Ascending aorta (tissue), 2 donors: ENCODE data around the gene OMG. TPM values are rescaled to one million over a fixed set of nuclear protein-coding genes. Genes with fewer than 3 reads are reported as not detected.
"Not testable (repeated sequence)": the region's sequence is repeated elsewhere in the genome, so short reads cannot be mapped to it uniquely, and the experiment has no call there.

Source experiments
- DNase-seq, 2 donors: peaks; one replicate each; pipeline ENCODE4 v3.0.0-alpha.2; 2019; ENCODE audit warnings: low spot score in 2 of 2
- H3K27ac ChIP-seq, 2 donors: fragments of 200-600 bp; sonication (generic); one replicate each; pipeline ENCODE4 v1.5.1; 2016 to 2017; ENCODE audit warnings: mild to moderate bottlenecking in 1 of 2
- H3K27me3 ChIP-seq: fragments of 200-600 bp; sonication (generic); one replicate; pipeline ENCODE4 v1.5.1; 2017
- H3K36me3 ChIP-seq, 2 donors: fragments of 200-600 bp; sonication (generic); one replicate each; pipeline ENCODE4 v1.5.1; 2016
- H3K4me1 ChIP-seq, 2 donors: fragments of 200-600 bp; sonication (generic); one replicate each; pipeline ENCODE4 v1.5.1; 2016 to 2017; ENCODE audit warnings: mild to moderate bottlenecking in 1 of 2
- H3K4me3 ChIP-seq, 2 donors: fragments of 200-600 bp; sonication (generic); one replicate each; pipeline ENCODE4 v1.5.1; 2016 to 2017; ENCODE audit warnings: mild to moderate bottlenecking in 1 of 2
- H3K9me3 ChIP-seq, 2 donors: fragments of 200-600 bp; sonication (generic); one replicate each; pipeline ENCODE4 v1.5.1; 2016
- CTCF ChIP-seq, 3 experiments: fragments of 200-600 bp in 2 of 3; fragments of 450-650 bp in 1 of 3; sonication (generic) in 2 of 3; IDR thresholded peaks; one replicate each; pipeline ENCODE4 v1.5.1; 2016 to 2019; ENCODE audit warnings: antibody characterized with exemption in 3 of 3, mild to moderate bottlenecking in 1 of 3, moderate library complexity in 1 of 3
- intact Hi-C: fragments of 100-400 bp; cut with DNase I; formaldehyde crosslinking; loops from one replicate; pipeline ENCODE4 v1.15.1; 2023
- total RNA-seq: library from RNA; depleted of rRNA; stranded (reverse); fragments of >200 nt; gene quantifications from one replicate; pipeline ENCODE4 v1.1.0, GENCODE V29; 2016

The OMG gene
- total RNA-seq, 1 donor from 2014 or later, result not detected

- Histone ChIP-seq H3K4me1 (no peaks in the 10 kb centered on the region), H3K36me3 (peaks cover 0 to 4% of the 10 kb centered on the region in 2 donors), H3K9me3 (no peaks in the 10 kb centered on the region), H3K27me3 (no peaks in the 10 kb centered on the region), H3K27ac (no peak overlapping the region), H3K4me3 (no peak overlapping the region)
- TF ChIP-seq CTCF (IDR thresholded peaks at IDR 0.05), result no peak
- no peak for DNase-seq
- intact Hi-C loops, result no loop called here
Observed at GRCh38 chr17:31293581-31293980, 3.5 kb downstream of the OMG start.

- H3K27ac ChIP-seq, result no peak overlapping the region
- intact Hi-C loops, result no loop called here
- H3K9me3 ChIP-seq, result no peaks in the 10 kb centered on the region
- no peaks in the 10 kb centered on the region for H3K27me3 ChIP-seq
- DNase-seq, result no peak
- peaks cover 0 to 4% of the 10 kb centered on the region in 2 donors for H3K36me3 ChIP-seq
- H3K4me1 ChIP-seq, result no peaks in the 10 kb centered on the region
- no peak for TF ChIP-seq CTCF (IDR thresholded peaks at IDR 0.05)
- H3K4me3 ChIP-seq, result no peak overlapping the region
Observed at GRCh38 chr17:31291820-31292219, 5.2 kb downstream of the OMG start.

GRCh38 chr17:31289790-31290189 lies 7.2 kb downstream of the OMG start:
- Histone ChIP-seq H3K4me3 (no peak overlapping the region), H3K9me3 (no peaks in the 10 kb centered on the region), H3K4me1 (no peaks in the 10 kb centered on the region), H3K27me3 (no peaks in the 10 kb centered on the region), H3K36me3 (no peaks in the 10 kb centered on the region), H3K27ac (no peak overlapping the region)
- intact Hi-C loops, result no loop called here
- TF ChIP-seq CTCF (IDR thresholded peaks at IDR 0.05), result no peak
- no peak for DNase-seq

GRCh38 chr17:31287932-31288331 lies 9.1 kb downstream of the OMG start:
- H3K4me1 ChIP-seq, intact Hi-C loops, DNase-seq, H3K36me3 ChIP-seq, H3K4me3 ChIP-seq, H3K9me3 ChIP-seq, H3K27me3 ChIP-seq, H3K27ac ChIP-seq: not testable (repeated sequence)

GRCh38 chr17:31286587-31286986 lies 10.5 kb downstream of the OMG start:
- Histone ChIP-seq H3K4me1 (no peaks in the 10 kb centered on the region), H3K9me3 (no peaks in the 10 kb centered on the region), H3K4me3 (no peak overlapping the region), H3K36me3 (peaks cover 0 to 4% of the 10 kb centered on the region in 2 donors), H3K27ac (no peak overlapping the region), H3K27me3 (no peaks in the 10 kb centered on the region)
- TF ChIP-seq CTCF (IDR thresholded peaks at IDR 0.05), result no peak
- no peak for DNase-seq
- intact Hi-C loops, result no loop called here

- H3K27me3 ChIP-seq, result no peaks in the 10 kb centered on the region
- no peak overlapping the region for H3K27ac ChIP-seq
- H3K9me3 ChIP-seq, result no peaks in the 10 kb centered on the region
- DNase-seq, result no peak
- TF ChIP-seq CTCF (IDR thresholded peaks at IDR 0.05), result no peak
- H3K4me3 ChIP-seq, result no peak overlapping the region
- H3K4me1 ChIP-seq, result no peaks in the 10 kb centered on the region
- intact Hi-C loops, result no loop called here
- H3K36me3 ChIP-seq, result peaks cover 4 to 8% of the 10 kb centered on the region in 2 donors
Observed at GRCh38 chr17:31283841-31284240, 13.2 kb downstream of the OMG start.
